GM12874 (cell line): ENCODE results near the gene IQGAP2.

ENCODE experiments used
- CTCF ChIP-seq: IDR thresholded peaks from 2 replicates; pipeline ENCODE4 v1.5.1; 2011; ENCODE audit warnings: low read depth, mild to moderate bottlenecking, control low read depth, low read length, moderate library complexity; ENCODE audit not compliant: insufficient read depth

The IQGAP2 gene

DNA sequence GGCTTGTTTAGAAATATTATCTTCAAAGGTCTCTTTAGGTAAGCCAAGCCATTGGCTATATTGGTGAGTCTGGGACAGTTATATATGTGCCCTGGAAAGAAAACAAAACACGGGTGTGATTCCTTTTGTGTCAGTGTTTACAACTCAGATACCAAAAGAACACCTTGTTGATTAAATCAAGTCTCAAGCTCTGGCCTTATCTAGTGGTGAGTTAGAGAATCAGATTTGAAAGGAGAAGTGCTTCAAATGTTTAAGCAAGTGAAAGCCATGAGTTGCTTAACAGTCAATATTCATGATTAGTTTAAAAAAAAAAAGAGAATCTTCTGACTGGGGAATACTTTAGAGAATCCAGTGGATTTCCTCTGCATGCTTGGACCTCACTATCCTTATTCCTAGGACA is 68.3 kb downstream of the IQGAP2 start:
- no peak for TF ChIP-seq CTCF

GRCh38 chr5:76471987-76472334 is 68.9 kb downstream of the IQGAP2 start:
- TF ChIP-seq CTCF = no peak

GRCh38 chr5:76472335-76473008 is 69.4 kb downstream of the IQGAP2 start:
- no peak for TF ChIP-seq CTCF

GRCh38 chr5:76473009-76473336 is 69.9 kb downstream of the IQGAP2 start:
- TF ChIP-seq CTCF = no peak

- no peak for TF ChIP-seq CTCF
Measured at GRCh38 chr5:76473661-76474060, 70.6 kb downstream of the IQGAP2 start.

- no peak for TF ChIP-seq CTCF
Measured at GRCh38 chr5:76474377-76474776, 71.3 kb downstream of the IQGAP2 start.

DNA sequence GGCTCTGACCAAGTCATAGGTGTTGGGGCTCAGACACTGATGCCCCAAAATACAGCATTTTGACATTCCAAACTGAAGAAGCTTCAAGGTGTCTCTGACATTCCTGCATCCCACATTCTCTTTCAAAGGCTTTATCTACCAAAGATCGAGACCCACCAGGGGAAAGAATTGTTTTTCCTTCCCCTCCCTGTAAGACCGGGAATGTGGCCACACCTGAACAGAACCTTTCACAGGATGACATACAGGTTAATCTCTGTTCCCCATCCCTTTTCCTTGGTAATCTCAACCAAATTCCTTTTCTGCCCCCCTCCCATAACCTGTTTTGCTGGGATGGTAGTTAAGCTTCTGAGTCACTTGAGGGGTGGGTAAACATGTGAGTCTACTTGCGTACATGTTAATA is 72.3 kb downstream of the IQGAP2 start:
- no peak for TF ChIP-seq CTCF

GRCh38 chr5:76475936-76476335 is 72.9 kb downstream of the IQGAP2 start:
- TF ChIP-seq CTCF = no peak
